NAMALWA (cell line): ENCODE results near the gene UFL1.

Experiments
- DNase-seq: peaks from one replicate; pipeline ENCODE4 v3.0.0-alpha.2; 2015; ENCODE audit warnings: low spot score

Gene UFL1

DNA sequence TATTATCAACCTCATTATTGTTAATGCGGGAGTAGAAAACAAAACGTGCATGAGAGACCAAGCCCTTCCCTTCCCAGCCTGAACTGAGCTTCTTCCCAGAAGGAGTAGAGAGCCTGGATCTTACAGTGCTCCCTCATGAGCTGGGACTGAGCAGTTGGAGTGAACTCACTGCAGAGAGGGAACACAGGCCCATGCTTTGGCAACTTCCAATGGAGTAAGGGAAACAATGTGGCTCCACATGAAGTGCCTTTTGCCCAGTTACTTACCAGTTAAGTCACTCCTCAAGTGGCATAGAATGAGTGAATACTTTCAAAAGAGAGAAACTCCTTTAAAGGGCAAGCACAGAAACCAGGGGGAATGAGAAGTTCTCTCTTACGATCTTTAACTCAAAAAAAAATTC, 53.8 kb downstream of the UFL1 start:
- no peak for DNase-seq

DNA sequence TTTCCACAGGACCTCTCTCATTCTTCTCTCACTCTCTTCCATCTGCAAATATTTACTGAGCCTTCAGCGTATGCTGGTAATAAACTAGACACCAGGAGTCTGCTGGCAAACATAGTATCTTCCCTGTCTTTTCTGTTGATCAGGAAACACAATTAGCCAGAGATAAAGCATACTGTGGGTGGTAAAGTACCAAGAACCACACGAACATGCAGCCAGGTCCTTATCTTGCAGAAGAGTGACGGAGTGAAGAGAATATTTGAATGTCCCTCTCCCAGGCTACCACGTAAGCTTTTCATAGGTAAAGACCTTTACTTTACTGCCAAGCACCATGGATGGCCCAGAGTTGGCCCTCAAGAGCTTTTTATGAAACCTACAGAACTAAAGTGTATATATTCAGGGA, 54.6 kb downstream of the UFL1 start:
- DNase-seq, result no peak

DNA sequence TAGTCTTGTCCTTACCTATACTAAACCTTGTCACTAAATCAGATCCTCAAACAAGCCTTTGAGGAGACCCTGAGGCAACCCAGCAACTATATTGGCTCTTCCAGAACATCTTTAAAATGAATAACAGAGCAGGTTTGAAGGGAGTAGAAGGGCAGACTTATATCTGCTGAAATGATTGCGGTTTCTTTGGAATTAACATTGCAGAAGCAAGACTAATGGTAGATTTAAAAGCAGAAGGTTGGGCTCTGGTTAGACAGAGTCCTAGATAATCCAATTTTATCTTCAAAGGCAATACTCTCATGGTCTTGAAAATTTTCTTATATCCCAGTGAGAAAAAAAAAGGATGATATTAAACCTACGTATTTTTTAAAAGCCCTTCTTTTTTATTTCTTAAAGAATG, 60.4 kb downstream of the UFL1 start:
- no peak for DNase-seq

DNA sequence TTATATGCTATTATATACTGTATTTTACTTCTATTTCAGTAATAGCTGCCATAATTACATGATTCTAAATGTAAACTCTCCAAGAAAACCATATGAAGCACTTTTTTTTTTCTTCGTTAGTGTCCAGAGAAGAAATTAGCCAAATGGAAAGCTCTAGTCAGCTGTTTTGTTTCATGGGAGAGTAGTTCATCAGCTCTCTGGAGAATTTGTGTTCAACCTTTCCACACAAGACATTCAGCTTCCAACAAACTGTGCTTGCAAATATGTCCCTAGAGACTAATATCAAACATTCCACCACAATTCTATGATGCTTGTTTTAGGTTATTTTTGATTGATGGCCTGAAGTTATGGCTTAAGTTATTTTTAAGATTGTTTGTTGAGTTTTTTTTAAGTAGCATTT, 60.8 kb downstream of the UFL1 start:
- DNase-seq, result no peak

DNA sequence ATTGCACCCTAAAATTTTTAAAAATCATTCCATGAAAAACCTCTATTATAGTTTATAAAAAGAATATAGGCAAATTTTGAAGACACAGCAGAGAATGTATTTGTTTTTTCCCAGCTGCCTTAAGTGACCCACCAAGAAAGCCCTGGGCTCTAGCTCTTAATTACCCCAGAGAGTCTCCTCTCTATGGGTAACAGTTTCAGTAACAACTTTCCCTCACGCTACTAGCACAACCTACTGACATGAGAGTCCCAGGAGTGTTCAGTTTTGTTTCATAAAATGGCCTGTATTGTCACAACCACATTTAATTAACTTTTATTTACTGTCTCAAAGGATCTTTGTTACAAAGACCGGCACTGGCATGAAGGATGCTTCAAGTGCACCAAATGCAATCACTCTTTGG, 82.8 kb downstream of the UFL1 start:
- no peak for DNase-seq
